NAMALWA (cell line): ENCODE results near the gene TAP1.
"Not testable (repeated sequence)": the region's sequence is repeated elsewhere in the genome, so short reads cannot be mapped to it uniquely, and the experiment has no call there.

Source experiments
- DNase-seq: peaks from one replicate; pipeline ENCODE4 v3.0.0-alpha.2; 2015; ENCODE audit warnings: low spot score

Gene TAP1

GRCh38 chr6:32853541-32854375 is at the start of gene TAP1, which contains the start of gene PSMB9:
TAP1 (minus strand) TSS chr6:32853704; CDS start chr6:32853636, 68 bp downstream.
PSMB9 (plus strand) TSS chr6:32854192; CDS start chr6:32854230, 38 bp downstream.
- peak; percentile 95 for DNase-seq

GRCh38 chr6:32895006-32895345 is 41.5 kb upstream of the TAP1 start:
- DNase-seq, result no peak

- peak; percentile 97 for DNase-seq
Measured at GRCh38 chr6:32894085-32895005, 40.8 kb upstream of the TAP1 start.

- no peak for DNase-seq
Measured at GRCh38 chr6:32890831-32891230, 37.3 kb upstream of the TAP1 start.

- no peak for DNase-seq
Measured at GRCh38 chr6:32889533-32889932, 36.0 kb upstream of the TAP1 start.

- no peak for DNase-seq
Measured at GRCh38 chr6:32888576-32888975, 35.1 kb upstream of the TAP1 start.

GRCh38 chr6:32887616-32888015 is 34.1 kb upstream of the TAP1 start:
- DNase-seq, result no peak

GRCh38 chr6:32886681-32887383 is 33.3 kb upstream of the TAP1 start:
- no peak for DNase-seq

GRCh38 chr6:32885698-32886286 is 32.3 kb upstream of the TAP1 start:
- peak; percentile 88 for DNase-seq

GRCh38 chr6:32883789-32884188 is 30.3 kb upstream of the TAP1 start:
- no peak for DNase-seq

GRCh38 chr6:32882879-32883250 is 29.4 kb upstream of the TAP1 start:
- DNase-seq, result no peak

GRCh38 chr6:32880962-32881361 is 27.5 kb upstream of the TAP1 start:
- not testable (repeated sequence) for DNase-seq

- no peak for DNase-seq
Measured at GRCh38 chr6:32879691-32880090, 26.2 kb upstream of the TAP1 start.

GRCh38 chr6:32876603-32877002 is 23.1 kb upstream of the TAP1 start:
- no peak for DNase-seq

GRCh38 chr6:32873947-32874346 is 20.4 kb upstream of the TAP1 start:
- not testable (repeated sequence) for DNase-seq

GRCh38 chr6:32868257-32868788 is 14.8 kb upstream of the TAP1 start:
- peak; percentile 93 for DNase-seq

- no peak for DNase-seq
Measured at GRCh38 chr6:32867554-32868256, 14.2 kb upstream of the TAP1 start.

- DNase-seq, result peak; percentile 23
Measured at GRCh38 chr6:32867022-32867477, 13.5 kb upstream of the TAP1 start.

- no peak for DNase-seq
Measured at GRCh38 chr6:32865724-32866443, 12.4 kb upstream of the TAP1 start.

- no peak for DNase-seq
Measured at GRCh38 chr6:32862725-32863124, 9.2 kb upstream of the TAP1 start.
